IPS-20b (cell line): ENCODE results near the gene GNAO1.

ENCODE experiments used
- H3K27ac ChIP-seq: one replicate; pipeline ENCODE4 v1.5.1; 2013; ENCODE audit warnings: low read length
- H3K27me3 ChIP-seq: 2 replicates; pipeline ENCODE4 v1.6.1; 2013; ENCODE audit warnings: mild to moderate bottlenecking, low read length, inconsistent platforms; ENCODE audit not compliant: insufficient read depth
- H3K36me3 ChIP-seq: 2 replicates; pipeline ENCODE4 v1.6.1; 2013; ENCODE audit warnings: low read depth, mild to moderate bottlenecking, inconsistent platforms, low read length, moderate library complexity; ENCODE audit not compliant: insufficient read depth
- H3K4me1 ChIP-seq: 2 replicates; pipeline ENCODE4 v1.6.1; 2013; ENCODE audit warnings: mild to moderate bottlenecking, control low read depth, inconsistent platforms, low read length, moderate library complexity; ENCODE audit not compliant: insufficient read depth
- H3K4me3 ChIP-seq: 2 replicates; pipeline ENCODE4 v1.5.1; 2013; ENCODE audit warnings: mild to moderate bottlenecking, low read length, inconsistent platforms
- H3K9ac ChIP-seq: 2 replicates; pipeline ENCODE4 v1.6.1; 2013; ENCODE audit warnings: low read depth, mild to moderate bottlenecking, inconsistent platforms, low read length, moderate library complexity
- H3K9me3 ChIP-seq: 2 replicates; pipeline ENCODE4 v1.6.1; 2013; ENCODE audit warnings: mild to moderate bottlenecking, low read depth, low read length, inconsistent platforms; ENCODE audit not compliant: insufficient read depth

Gene GNAO1

DNA sequence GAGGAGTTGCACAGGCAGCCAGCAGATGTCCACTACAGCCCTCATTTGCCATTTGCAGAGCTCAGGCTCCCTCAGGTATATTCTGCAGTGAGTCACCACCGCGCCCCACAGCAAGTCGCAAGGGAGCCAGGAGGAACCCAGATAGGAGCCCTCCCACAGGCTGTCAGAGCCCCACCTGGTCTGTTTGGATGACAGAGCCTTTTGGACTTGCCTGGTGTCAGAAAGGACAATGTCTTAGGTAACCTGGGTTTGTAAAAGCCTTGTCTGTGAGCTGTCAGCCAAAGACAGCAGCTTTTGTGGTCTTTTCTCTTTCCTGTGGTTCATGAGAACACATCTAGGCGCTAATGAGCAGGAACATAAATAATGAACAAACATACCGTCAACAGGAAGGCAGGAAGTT is 70.9 kb downstream of the GNAO1 start:
- Histone ChIP-seq H3K9ac (no peak overlapping the region), H3K9me3 (no peaks in the 10 kb centered on the region), H3K4me1 (peaks cover 10% of the 10 kb centered on the region; the same call in 1 of the 2 replicates), H3K36me3 (no peaks in the 10 kb centered on the region), H3K27me3 (no peaks in the 10 kb centered on the region), H3K27ac (no peak overlapping the region), H3K4me3 (no peak overlapping the region)

DNA sequence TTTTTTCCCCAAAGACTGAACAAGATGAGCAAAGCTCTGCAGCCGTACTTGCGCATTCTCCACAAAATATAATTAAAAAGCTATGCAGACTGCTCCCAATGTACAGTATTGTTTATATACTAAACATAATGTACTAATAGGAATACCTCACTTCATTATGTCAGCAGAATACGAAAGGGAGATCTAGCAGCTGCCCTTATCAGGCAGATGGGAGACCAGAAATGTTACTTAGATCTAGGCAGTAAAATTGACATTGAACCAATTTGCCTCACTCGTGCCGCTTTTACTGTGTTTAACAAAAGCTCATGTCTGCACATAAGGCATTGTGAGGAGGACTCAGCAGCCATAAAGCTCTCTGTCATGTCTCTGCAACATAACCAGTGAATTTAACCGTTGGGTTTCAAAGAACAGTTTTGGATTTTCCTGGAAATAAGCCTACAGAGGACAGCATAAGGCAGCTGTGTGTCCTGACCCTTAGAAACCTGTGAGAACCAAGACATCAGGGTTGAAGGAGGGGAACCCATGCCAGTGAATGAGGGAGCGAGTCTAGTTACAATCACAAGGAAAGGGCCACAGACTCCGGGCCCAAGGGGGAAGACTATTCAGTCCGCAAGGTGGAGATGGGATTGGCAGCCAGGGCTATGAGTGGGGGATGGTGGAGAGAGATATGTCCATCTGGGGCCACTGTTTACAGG is 71.4 kb downstream of the GNAO1 start:
- Histone ChIP-seq H3K4me3 (no peak overlapping the region), H3K27ac (no peak overlapping the region), H3K4me1 (peaks cover 10% of the 10 kb centered on the region; the same call in 1 of the 2 replicates), H3K9me3 (no peaks in the 10 kb centered on the region), H3K9ac (no peak overlapping the region), H3K36me3 (no peaks in the 10 kb centered on the region), H3K27me3 (no peaks in the 10 kb centered on the region)

GRCh38 chr16:56263711-56264608 is 72.7 kb downstream of the GNAO1 start:
- Histone ChIP-seq H3K36me3 (no peaks in the 10 kb centered on the region), H3K9me3 (no peaks in the 10 kb centered on the region), H3K4me1 (peaks cover 10% of the 10 kb centered on the region; the same call in 1 of the 2 replicates), H3K27ac (no peak overlapping the region), H3K9ac (no peak overlapping the region), H3K4me3 (no peak overlapping the region), H3K27me3 (no peaks in the 10 kb centered on the region)

- Histone ChIP-seq H3K36me3 (no peaks in the 10 kb centered on the region), H3K4me3 (no peak overlapping the region), H3K27me3 (no peaks in the 10 kb centered on the region), H3K9me3 (no peaks in the 10 kb centered on the region), H3K9ac (no peak overlapping the region), H3K4me1 (peaks cover 13% of the 10 kb centered on the region; the same call in 1 of the 2 replicates), H3K27ac (no peak overlapping the region)
These were observed 73.3 kb downstream of the GNAO1 start for GRCh38 chr16:56264609-56264972.

- Histone ChIP-seq H3K4me3 (no peak overlapping the region), H3K36me3 (no peaks in the 10 kb centered on the region), H3K27me3 (no peaks in the 10 kb centered on the region), H3K9ac (no peak overlapping the region), H3K4me1 (peaks cover 13% of the 10 kb centered on the region; the same call in 1 of the 2 replicates), H3K27ac (no peak overlapping the region), H3K9me3 (no peaks in the 10 kb centered on the region)
These were observed 73.9 kb downstream of the GNAO1 start for GRCh38 chr16:56265184-56265583.

DNA sequence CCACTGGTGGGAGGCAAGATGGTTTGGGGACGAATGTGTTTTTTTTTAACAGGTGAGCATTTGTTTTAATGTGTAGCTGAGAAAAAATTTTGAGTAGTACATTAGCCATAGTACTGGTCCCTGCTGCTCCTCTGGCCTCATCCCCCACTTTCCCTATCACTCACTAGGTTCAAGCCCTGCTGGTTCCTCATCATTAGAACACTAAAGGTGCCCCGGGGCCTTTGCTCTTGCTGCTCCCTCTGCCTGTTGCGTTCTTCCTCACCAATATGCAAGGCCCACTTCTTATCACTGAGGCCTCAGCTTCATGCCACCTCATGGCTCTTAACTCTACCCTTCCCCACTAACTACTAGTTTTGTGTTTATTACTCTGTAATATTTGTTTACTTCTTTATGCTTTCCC is 74.5 kb downstream of the GNAO1 start:
- H3K27me3 ChIP-seq, result no peaks in the 10 kb centered on the region
- H3K4me3 ChIP-seq, result no peak overlapping the region
- peaks cover 13% of the 10 kb centered on the region; the same call in 1 of the 2 replicates for H3K4me1 ChIP-seq

DNA sequence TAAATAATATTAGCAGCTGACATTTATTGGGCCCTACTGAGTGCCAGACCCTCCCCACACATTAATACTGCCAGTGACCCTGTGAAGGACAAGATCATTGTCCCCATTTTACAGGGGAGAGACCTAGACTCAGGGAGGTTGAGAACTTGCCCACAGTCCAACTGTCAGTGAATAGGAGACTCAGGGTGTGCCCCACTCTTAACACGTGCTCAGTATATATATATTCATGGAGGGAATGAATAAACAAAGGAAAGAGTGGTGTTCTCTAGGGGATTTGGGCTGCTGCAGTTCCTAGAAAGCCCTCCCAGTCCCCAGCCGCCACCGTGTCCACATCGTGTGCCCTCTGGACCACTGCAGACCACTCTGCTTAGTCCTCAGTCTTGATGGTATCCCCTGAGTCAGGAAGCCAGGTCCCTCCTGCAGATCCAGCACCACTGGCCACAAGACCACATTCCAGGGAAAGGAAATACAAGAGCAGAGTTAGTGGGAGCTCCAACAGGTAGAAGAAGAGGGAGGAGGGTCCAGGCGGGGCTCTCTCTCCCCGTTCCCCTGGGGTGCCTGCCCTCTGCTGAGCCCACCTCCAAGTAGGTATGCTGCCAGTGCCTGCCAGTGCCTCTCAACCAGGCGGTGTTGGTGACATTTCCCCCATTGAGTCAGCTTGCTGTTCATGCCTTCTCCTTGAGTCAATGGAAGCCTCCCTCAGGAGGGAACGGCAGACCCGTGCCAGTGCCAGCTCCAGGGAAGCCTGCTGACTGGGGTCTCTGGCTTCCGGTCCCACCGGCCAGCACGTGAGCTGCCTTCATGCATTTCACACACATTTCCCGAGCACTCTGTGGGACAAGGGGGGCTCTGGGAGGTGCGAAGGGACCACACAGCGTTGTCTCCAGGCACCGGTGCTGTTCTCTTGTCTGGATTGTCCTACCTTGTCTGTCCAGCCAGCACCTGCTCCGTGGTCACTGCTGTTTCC is 75.6 kb downstream of the GNAO1 start:
- Histone ChIP-seq H3K27me3 (no peaks in the 10 kb centered on the region), H3K27ac (no peak overlapping the region), H3K4me1 (peaks cover 13% of the 10 kb centered on the region; the same call in 1 of the 2 replicates), H3K4me3 (no peak overlapping the region), H3K36me3 (no peaks in the 10 kb centered on the region), H3K9me3 (no peaks in the 10 kb centered on the region), H3K9ac (no peak overlapping the region)

More for the DNA sequence above, 74.5 kb downstream of the GNAO1 start:
- no peak overlapping the region for H3K27ac ChIP-seq
- H3K36me3 ChIP-seq, result no peaks in the 10 kb centered on the region
- H3K9me3 ChIP-seq, result no peaks in the 10 kb centered on the region
- no peak overlapping the region for H3K9ac ChIP-seq

DNA sequence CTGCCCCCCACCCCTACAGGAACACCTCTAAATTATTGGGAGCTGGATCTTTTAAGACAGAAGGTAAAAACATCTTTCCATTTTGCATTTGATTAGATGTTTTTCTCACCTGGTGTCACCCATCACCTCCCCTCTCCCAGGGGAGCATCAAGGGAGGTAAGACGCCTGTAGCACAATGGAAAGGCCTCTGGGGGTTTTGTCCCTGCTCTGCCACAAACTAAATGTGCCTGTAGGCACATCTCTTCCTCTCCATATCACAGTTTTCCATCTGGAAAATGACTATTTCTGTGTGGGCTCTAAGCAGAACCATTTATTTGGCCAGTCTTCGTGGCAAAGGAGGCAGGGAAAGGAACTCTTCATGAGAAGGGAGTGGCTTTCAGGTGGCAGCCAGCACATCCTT is 76.6 kb downstream of the GNAO1 start:
- Histone ChIP-seq H3K9ac (no peak overlapping the region), H3K9me3 (peaks cover 4% of the 10 kb centered on the region; the same call in 1 of the 2 replicates), H3K36me3 (no peaks in the 10 kb centered on the region), H3K4me3 (no peak overlapping the region), H3K27me3 (no peaks in the 10 kb centered on the region), H3K27ac (no peak overlapping the region), H3K4me1 (peaks cover 13% of the 10 kb centered on the region; the same call in 1 of the 2 replicates)

GRCh38 chr16:56268799-56269198 is 77.5 kb downstream of the GNAO1 start:
- no peak overlapping the region for H3K4me3 ChIP-seq
- H3K27ac ChIP-seq, result no peak overlapping the region
- H3K27me3 ChIP-seq, result no peaks in the 10 kb centered on the region
- H3K36me3 ChIP-seq, result peaks cover under 1% of the 10 kb centered on the region; the same call in 1 of the 2 replicates
- H3K9ac ChIP-seq, result no peak overlapping the region; the same call in 1 of the 2 replicates
- peaks cover 9% of the 10 kb centered on the region; the same call in 1 of the 2 replicates for H3K4me1 ChIP-seq
- peaks cover 6% of the 10 kb centered on the region; the same call in 1 of the 2 replicates for H3K9me3 ChIP-seq

DNA sequence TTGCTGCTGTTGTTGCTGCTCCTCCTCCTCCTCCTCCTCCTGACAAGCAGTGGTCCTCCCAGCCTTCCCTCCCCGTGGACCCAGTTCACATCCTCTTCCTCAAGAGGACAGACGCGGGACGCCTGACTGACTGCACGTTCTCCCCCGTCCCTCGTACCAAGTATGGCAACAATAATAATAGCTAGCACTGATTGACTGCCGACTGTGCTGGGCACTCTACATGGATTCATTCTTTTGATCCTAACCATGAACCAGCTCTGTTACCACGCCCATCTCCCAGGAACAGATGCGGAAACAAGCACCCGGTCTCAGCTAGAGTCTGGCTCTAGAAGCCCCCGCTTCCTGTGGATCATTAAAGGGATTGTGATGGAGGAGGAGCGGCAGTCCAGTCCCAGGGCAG is 78.0 kb downstream of the GNAO1 start:
- H3K36me3 ChIP-seq, result peaks cover 5% of the 10 kb centered on the region; the same call in 1 of the 2 replicates
- peaks cover 11% of the 10 kb centered on the region for H3K9me3 ChIP-seq
- H3K4me3 ChIP-seq, result no peak overlapping the region
- H3K27me3 ChIP-seq, result no peaks in the 10 kb centered on the region
- H3K9ac ChIP-seq, result peak overlapping the region; percentile 0; the same call in 1 of the 2 replicates
- H3K4me1 ChIP-seq, result peaks cover 4% of the 10 kb centered on the region; the same call in 1 of the 2 replicates
- H3K27ac ChIP-seq, result no peak overlapping the region
